K562 (cell line): ENCODE results near the gene TEPSIN. TPM values are rescaled to one million over a fixed set of nuclear protein-coding genes. Genes with fewer than 3 reads are reported as not detected.

Experiments
- ATAC-seq: fragments of 200-7000 bp; cut with Tn5 transposase; 3 replicates; pipeline ENCODE4 v1.9.1; 2020; ENCODE audit warnings: moderate library complexity
- BruUV-seq: library from RNA; stranded (reverse); fragments of 400-500 nt; replicated peaks from 2 replicates; lab custom pipeline; 2021; lab: Mats Ljungman, UMichigan
- CTCF ChIA-PET: fragments of 300-600 bp; formaldehyde crosslinking; extraction: SDS; loops from one replicate; lab custom pipeline; 2021; ENCODE audit warnings: low intra/inter-chr PET ratio; lab: Yijun Ruan, JAX
- POLR2A ChIA-PET: fragments of 300-600, 350-650 bp; sonication (Branson Sonifier 250); formaldehyde crosslinking; extraction: SDS; loops from one replicate; lab custom pipeline; 2021; ENCODE audit warnings: antibody characterized with exemption, inconsistent platforms; lab: Yijun Ruan, JAX
- DNase-seq, 4 experiments: peaks; one replicate each; pipeline versions ENCODE4 v3.0.0 to v3.0.0-alpha.2; 2011 to 2018; ENCODE audit warnings: low spot score in 3 of 4, mixed read lengths in 3 of 4; ENCODE audit errors: extremely low read depth in 1 of 4
- FAIRE-seq: peaks from 2 replicates; lab custom pipeline; 2011; peaks lifted over from hg19 to GRCh38; lab: Jason Lieb, UNC
- H2AFZ ChIP-seq: 2 replicates; pipeline ENCODE4 v1.6.0; 2011; ENCODE audit warnings: low read depth, low read length, control low read depth, inconsistent platforms
- H3K27ac ChIP-seq: fragments of 200-600 bp; 3 replicates; pipeline ENCODE4 v1.8.0; 2011; ENCODE audit warnings: low read depth, mild to moderate bottlenecking, control low read depth, inconsistent platforms, low read length, moderate library complexity, mixed read lengths; ENCODE audit errors: extremely low read depth
- H3K27me3 ChIP-seq, 2 experiments: fragments of 300-600 bp in 1 of 2; 2 replicates in 1 of 2; 3 replicates in 1 of 2; pipeline versions ENCODE4 v1.6.0 to v1.8.0; 2011; ENCODE audit warnings: inconsistent platforms in 2 of 2, low read length in 2 of 2, mild to moderate bottlenecking in 1 of 2, mixed read lengths in 1 of 2, moderate library complexity in 1 of 2; ENCODE audit not compliant: control insufficient read depth in 2 of 2, insufficient read depth in 2 of 2
- H3K36me3 ChIP-seq: fragments of 300-600 bp; 3 replicates; pipeline ENCODE4 v1.8.0; 2011; ENCODE audit warnings: mild to moderate bottlenecking, low read length, inconsistent platforms; ENCODE audit not compliant: control insufficient read depth, insufficient read depth
- H3K4me1 ChIP-seq, 2 experiments: fragments of 200-600 bp in 1 of 2; replicated peaks in 1 of 2; 2 replicates in 1 of 2; 3 replicates in 1 of 2; pipeline versions ENCODE4 v1.5.1 to v1.8.0; 2011; ENCODE audit warnings: inconsistent platforms in 2 of 2, low read length in 2 of 2, mild to moderate bottlenecking in 1 of 2, mixed read lengths in 1 of 2, moderate library complexity in 1 of 2; ENCODE audit not compliant: control insufficient read depth in 2 of 2, insufficient read depth in 2 of 2
- H3K4me2 ChIP-seq: 2 replicates; pipeline ENCODE4 v1.6.1; 2011; ENCODE audit warnings: low read length, control low read depth, inconsistent platforms, mixed read lengths; ENCODE audit not compliant: insufficient read depth
- H3K4me3 ChIP-seq: fragments of 200-600 bp; sonication (generic), shearing (Covaris generic); 2 replicates; pipeline ENCODE4 v1.5.1; 2016; ENCODE audit warnings: control low read depth, inconsistent platforms
- H3K79me2 ChIP-seq: fragments of 200-600 bp; 3 replicates; pipeline ENCODE4 v1.8.0; 2011; ENCODE audit warnings: low read length, inconsistent platforms; ENCODE audit not compliant: control insufficient read depth, insufficient read depth
- H3K9ac ChIP-seq, 2 experiments: 2 replicates each; pipeline versions ENCODE4 v1.6.0 to v1.6.1; 2011; ENCODE audit warnings: low read depth in 2 of 2, low read length in 2 of 2, control low read depth in 1 of 2, inconsistent platforms in 1 of 2, mild to moderate bottlenecking in 1 of 2, mixed read lengths in 1 of 2; ENCODE audit not compliant: insufficient read depth in 1 of 2
- H3K9me1 ChIP-seq: one replicate; pipeline ENCODE4 v1.6.0; 2011; ENCODE audit warnings: inconsistent platforms, mild to moderate bottlenecking, low read length, moderate library complexity; ENCODE audit not compliant: control insufficient read depth, insufficient read depth
- H3K9me3 ChIP-seq: replicated peaks from 2 replicates; pipeline ENCODE4 v1.5.1; 2011; ENCODE audit warnings: low read depth, low read length, inconsistent platforms; ENCODE audit not compliant: control insufficient read depth, insufficient read depth
- H4K20me1 ChIP-seq: replicated peaks from 2 replicates; pipeline ENCODE4 v1.6.1; 2011; ENCODE audit warnings: low read length, inconsistent platforms, mixed read lengths; ENCODE audit not compliant: control insufficient read depth, insufficient read depth
- CCAR2 ChIP-seq: fragments of 200-400 bp; formaldehyde crosslinking; IDR thresholded peaks from 2 replicates; pipeline ENCODE4 v1.6.1; 2017; ENCODE audit warnings: mild to moderate bottlenecking, low read depth, low read length
- CHAMP1 ChIP-seq: fragments of 450-650 bp; IDR thresholded peaks from 2 replicates; pipeline ENCODE4 v1.6.1; 2016; ENCODE audit warnings: mild to moderate bottlenecking
- EGR1 ChIP-seq: fragments of 450-650 bp; conservative IDR thresholded peaks from 2 replicates; pipeline ENCODE4 v1.6.1; 2017; ENCODE audit warnings: mild to moderate bottlenecking
- FOXA1 ChIP-seq: fragments of 450-650 bp; IDR thresholded peaks from 2 replicates; pipeline ENCODE4 v1.6.1; 2016; ENCODE audit warnings: mild to moderate bottlenecking, borderline replicate concordance
- LARP7 ChIP-seq: fragments of 450-650 bp; IDR thresholded peaks from 2 replicates; pipeline ENCODE4 v1.6.1; 2016
- MCM7 ChIP-seq, 2 experiments: fragments of 450-650 bp; IDR thresholded peaks; 2 replicates each; pipeline ENCODE4 v1.6.1; 2016 to 2018
- POLR2G ChIP-seq: fragments of 200-400 bp; formaldehyde crosslinking; IDR thresholded peaks from 2 replicates; pipeline ENCODE4 v1.6.1; 2017; ENCODE audit warnings: low read depth, mild to moderate bottlenecking, antibody characterized with exemption, low read length, moderate library complexity
- XRCC5 ChIP-seq: fragments of 200-400 bp; formaldehyde crosslinking; IDR thresholded peaks from 2 replicates; pipeline ENCODE4 v1.6.1; 2017; ENCODE audit warnings: low read depth, mild to moderate bottlenecking, low read length
- ZBTB33 ChIP-seq: sonication (generic); formaldehyde crosslinking; IDR thresholded peaks from 2 replicates; pipeline ENCODE4 v1.8.1; 2023; ENCODE audit warnings: mild to moderate bottlenecking, missing genetic modification reagents
- WGBS: fragments of 100-300 bp; shearing (Covaris generic); methylation state at CpG from one replicate; pipeline ENCODE4 v1.1.6; 2016; ENCODE audit warnings: low coverage, mixed read lengths; ENCODE audit not compliant: insufficient coverage; ENCODE audit errors: missing lambda C conversion rate; 5-methylcytosine and 5-hydroxymethylcytosine counted together
- in situ Hi-C: fragments of 300-500 bp; cut with MboI; formaldehyde crosslinking; loops from 4 replicates; pipeline ENCODE4 v1.15.0; 2018; ENCODE audit warnings: inconsistent platforms, mixed read lengths
- intact Hi-C: fragments of 100-400 bp; cut with micrococcal nuclease; formaldehyde crosslinking; loops from 2 replicates; pipeline ENCODE4 v1.14.2; 2022
- polyA plus RNA-seq, 8 experiments: library from polyadenylated mRNA; depleted of rRNA in 4 of 8; stranded (reverse) in 5 of 8; unstranded in 3 of 8; fragments of >200 nt; fragmentation: Nextera tagmentation in 2 of 8; fragmentation: Illumina TruSeq in 1 of 8; extraction: Ambion mirVana in 2 of 8; extraction: Trizol in 1 of 8; gene quantifications; 2 replicates each; pipeline versions ENCODE4 v1.2.1 to v1.2.3, GENCODE V29; 2011 to 2014; ENCODE audit warnings: inconsistent platforms in 1 of 8, missing spikeins in 1 of 8
- total RNA-seq, 7 experiments: library from RNA; depleted of rRNA in 6 of 7; stranded (reverse); fragments of >200 nt in 6 of 7; fragmentation: Illumina TruSeq in 2 of 7; extraction: Trizol in 2 of 7; gene quantifications; 2 replicates each; pipeline versions ENCODE4 v1.2.1 to v1.2.3, GENCODE V29; 2011 to 2021; ENCODE audit warnings: low replicate concordance in 1 of 7

Gene TEPSIN
- total and polyA plus RNA-seq, 9 of the 15 experiments (the other 6 are each of a cell fraction or from before 2014, with no cell fraction given) = 0.80 to 29.8 (median 5.3) TPM

GRCh38 chr17:81190591-81190990 lies 48.3 kb downstream of the TEPSIN start:
- BruUV-seq = no TSS peak
- CTCF ChIA-PET = no interaction called here

GRCh38 chr17:81189670-81190530 lies 49.0 kb downstream of the TEPSIN start:
- Histone ChIP-seq H3K9ac (no peak overlapping the region; a peak in 1 of 4 replicates), H3K4me3 (no peak overlapping the region), H3K4me2 (no peak overlapping the region), H2AFZ (no peak overlapping the region), H3K79me2 (no peaks in the 10 kb centered on the region), H3K9me1 (no peaks in the 10 kb centered on the region), H3K27me3 (no peaks in the 10 kb centered on the region), H3K36me3 (peaks cover 2% of the 10 kb centered on the region; the same call in 1 of the 3 replicates), H4K20me1 (no peaks in the 10 kb centered on the region), H3K9me3 (no peaks in the 10 kb centered on the region), H3K4me1 (peaks cover 10 to 78% of the 10 kb centered on the region in 2 experiments), H3K27ac (no peak overlapping the region)
- WGBS = 74% methylated on average over 23 of the region's 27 CpGs
- ChIA-PET POLR2A (interaction anchor here (1.3 kb wide), 2 partner anchors 8 to 11 kb away, joined by 3 to 4 read pairs; no protein-coding TSS in a partner anchor), CTCF (interaction anchor here (0.7 kb wide), 1 partner anchor 36 kb away, joined by 3 read pairs; no protein-coding TSS in a partner anchor)
- in situ Hi-C loops (no loop called here), intact Hi-C loops (no loop called here)
- BruUV-seq = no TSS peak
- ATAC-seq (peak; percentile 67), DNase-seq (peak in 2 of 4 experiments; percentile 23 to 41), FAIRE-seq (no peak)
- TF ChIP-seq CCAR2 (no peak), POLR2G (0 out of 2 replicates have a peak, but pooled peaks have one; percentile 11), MCM7 (IDR thresholded peaks at IDR 0.05) (no peak), CHAMP1 (no peak), LARP7 (no peak), ZBTB33 (no peak)

More at GRCh38 chr17:81190591-81190990, 48.3 kb downstream of the TEPSIN start:
- Histone ChIP-seq H3K4me2 (no peak overlapping the region), H4K20me1 (no peaks in the 10 kb centered on the region), H3K36me3 (peaks cover 2% of the 10 kb centered on the region; the same call in 1 of the 3 replicates), H3K4me3 (no peak overlapping the region), H3K4me1 (peaks cover 10 to 81% of the 10 kb centered on the region in 2 experiments), H2AFZ (no peak overlapping the region), H3K27me3 (no peaks in the 10 kb centered on the region), H3K9ac (no peak overlapping the region), H3K27ac (no peak overlapping the region), H3K79me2 (no peaks in the 10 kb centered on the region), H3K9me3 (no peaks in the 10 kb centered on the region), H3K9me1 (no peaks in the 10 kb centered on the region)
- 79% methylated on average over 15 of the region's 28 CpGs for WGBS
- in situ Hi-C loops (no loop called here), intact Hi-C loops (no loop called here)
- DNase-seq (no peak), ATAC-seq (no peak), FAIRE-seq (no peak)
- TF ChIP-seq EGR1 (0 out of 2 replicates have a peak, but pooled peaks have one; percentile 11), XRCC5 (0 out of 2 replicates have a peak, but pooled peaks have one; percentile 23), FOXA1 (no peak)
- POLR2A ChIA-PET = interaction anchor here (1.3 kb wide), 1 partner anchor 10 kb away, joined by 3 read pairs; no protein-coding TSS in a partner anchor
